ENCODE results near the gene INPP5D.

DNA sequence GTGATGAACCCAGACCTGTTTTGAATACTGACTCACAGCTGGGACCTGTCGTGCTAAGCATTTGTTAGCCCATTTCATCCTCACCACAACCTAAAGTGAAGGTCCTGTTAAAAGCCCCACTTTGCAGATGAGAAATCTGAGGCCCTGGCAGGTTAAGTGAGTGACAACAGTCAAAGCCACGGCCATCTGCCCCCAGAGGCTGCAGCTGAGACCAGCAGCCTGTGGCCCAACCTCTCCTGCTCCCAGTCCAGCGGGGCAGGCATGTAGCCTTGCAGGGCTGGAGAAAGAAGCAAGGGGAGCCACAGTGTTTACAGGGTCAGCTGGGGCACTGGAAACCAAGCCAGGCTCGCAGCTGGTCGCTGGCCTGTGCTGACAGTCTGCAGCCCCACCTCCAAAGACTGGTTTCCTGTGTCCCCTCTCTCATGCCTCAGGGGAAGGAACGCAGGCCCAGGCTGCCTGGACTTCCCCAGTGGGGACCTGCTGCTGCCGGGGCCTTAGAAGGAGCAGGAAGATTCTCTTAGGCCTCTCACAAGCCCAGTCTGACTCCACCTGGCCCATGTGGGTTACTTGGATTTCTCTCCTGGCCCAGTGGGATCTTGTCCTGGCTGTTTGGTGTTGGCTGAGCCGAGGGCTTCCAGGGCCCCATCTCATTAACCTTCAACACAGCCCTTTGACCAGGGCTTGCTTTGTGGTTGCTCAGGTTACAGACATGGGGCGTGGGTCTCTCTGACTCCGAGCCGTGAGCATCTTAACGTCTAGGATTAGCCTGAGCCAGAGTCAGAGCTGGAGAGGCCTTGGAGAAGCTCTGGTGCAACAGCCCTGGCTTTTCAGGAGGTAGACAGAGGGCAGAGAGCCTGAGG, 1.7 kb downstream of the INPP5D start:
- TF ChIP-seq, protein P1, sequence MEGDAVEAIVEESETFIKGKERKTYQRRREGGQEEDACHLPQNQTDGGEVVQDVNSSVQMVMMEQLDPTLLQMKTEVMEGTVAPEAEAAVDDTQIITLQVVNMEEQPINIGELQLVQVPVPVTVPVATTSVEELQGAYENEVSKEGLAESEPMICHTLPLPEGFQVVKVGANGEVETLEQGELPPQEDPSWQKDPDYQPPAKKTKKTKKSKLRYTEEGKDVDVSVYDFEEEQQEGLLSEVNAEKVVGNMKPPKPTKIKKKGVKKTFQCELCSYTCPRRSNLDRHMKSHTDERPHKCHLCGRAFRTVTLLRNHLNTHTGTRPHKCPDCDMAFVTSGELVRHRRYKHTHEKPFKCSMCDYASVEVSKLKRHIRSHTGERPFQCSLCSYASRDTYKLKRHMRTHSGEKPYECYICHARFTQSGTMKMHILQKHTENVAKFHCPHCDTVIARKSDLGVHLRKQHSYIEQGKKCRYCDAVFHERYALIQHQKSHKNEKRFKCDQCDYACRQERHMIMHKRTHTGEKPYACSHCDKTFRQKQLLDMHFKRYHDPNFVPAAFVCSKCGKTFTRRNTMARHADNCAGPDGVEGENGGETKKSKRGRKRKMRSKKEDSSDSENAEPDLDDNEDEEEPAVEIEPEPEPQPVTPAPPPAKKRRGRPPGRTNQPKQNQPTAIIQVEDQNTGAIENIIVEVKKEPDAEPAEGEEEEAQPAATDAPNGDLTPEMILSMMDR (IDR thresholded peaks at IDR 0.05; ENCODE audit: insufficient read depth, low read length) = peak; percentile 34
- TF ChIP-seq POLR2AphosphoS5 (IDR thresholded peaks at IDR 0.05; ENCODE audit: low read depth) = no peak
- no peak for TF ChIP-seq GABPA (IDR thresholded peaks at IDR 0.05; ENCODE audit: low read depth)

Data from HL-60 (cell line).